Activated CD8-positive, alpha-beta memory T cell treated with anti-CD3 and anti-CD28 coated beads for 4 hours (primary cell): Measurements from ENCODE around the gene MIEF1.
A peak's percentile ranks its signal among the peaks of the same experiment; 100 is the strongest.

ENCODE experiments used
- DNase-seq, 2 donors: peaks; one replicate each; pipeline ENCODE4 v3.0.0-alpha.2; 2020; ENCODE audit warnings: low read depth in 2 of 2

MIEF1 gene

GRCh38 chr22:39528681-39529486 is 26.8 kb downstream of the MIEF1 start:
- peak; percentile 72 to 78 for DNase-seq

GRCh38 chr22:39529487-39529851 is 27.4 kb downstream of the MIEF1 start:
- DNase-seq = no peak

DNA sequence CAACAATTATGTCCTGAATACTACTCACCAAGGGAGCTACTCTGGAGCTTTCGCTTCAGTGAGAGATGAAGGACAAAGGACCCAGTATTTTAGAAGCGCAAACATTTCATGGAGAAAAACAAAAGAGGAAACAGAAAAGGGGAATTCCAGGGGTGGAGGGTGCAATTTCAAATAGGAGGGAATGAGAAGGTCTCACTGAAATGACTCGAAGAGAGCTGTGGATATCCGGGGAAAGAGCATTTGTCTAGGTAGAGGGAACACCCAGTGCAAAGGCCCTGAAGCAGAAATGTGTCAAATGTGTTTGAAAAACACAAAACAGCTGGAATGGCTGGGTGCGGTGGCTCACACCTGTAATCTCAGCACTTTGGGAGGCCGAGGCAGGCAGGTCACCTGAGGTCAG is 28.0 kb downstream of the MIEF1 start:
- no peak for DNase-seq

DNA sequence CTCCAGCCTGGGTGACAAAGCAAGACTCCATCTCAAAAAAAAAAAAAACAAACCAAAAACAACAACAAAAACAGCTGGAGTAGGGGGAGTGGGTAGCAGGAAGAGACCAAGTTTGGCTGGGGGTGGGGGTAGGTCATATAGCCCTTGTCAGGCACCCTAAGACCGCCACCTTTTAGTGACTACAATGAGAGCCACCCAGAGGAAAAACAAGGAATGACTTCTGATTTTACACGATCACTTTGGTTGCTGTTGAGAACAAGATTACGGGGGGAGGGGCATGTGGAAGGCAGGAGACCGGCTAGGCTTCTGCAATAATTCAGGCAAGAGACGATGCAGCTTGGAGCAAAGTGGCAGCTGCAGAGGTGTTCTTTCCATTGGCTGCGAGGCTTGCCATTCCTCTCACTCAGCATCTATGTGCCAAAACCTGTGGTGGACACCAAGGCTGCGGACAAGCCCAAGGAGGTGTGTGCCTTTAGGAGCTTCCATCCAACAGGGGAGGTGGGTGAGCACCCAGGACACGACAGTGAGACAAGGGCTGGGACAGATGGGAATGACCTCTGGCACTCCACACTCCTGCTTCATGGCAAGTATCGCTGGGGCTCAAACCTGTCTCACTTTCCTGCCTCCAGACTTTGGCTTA is 28.7 kb downstream of the MIEF1 start:
- no peak for DNase-seq

DNA sequence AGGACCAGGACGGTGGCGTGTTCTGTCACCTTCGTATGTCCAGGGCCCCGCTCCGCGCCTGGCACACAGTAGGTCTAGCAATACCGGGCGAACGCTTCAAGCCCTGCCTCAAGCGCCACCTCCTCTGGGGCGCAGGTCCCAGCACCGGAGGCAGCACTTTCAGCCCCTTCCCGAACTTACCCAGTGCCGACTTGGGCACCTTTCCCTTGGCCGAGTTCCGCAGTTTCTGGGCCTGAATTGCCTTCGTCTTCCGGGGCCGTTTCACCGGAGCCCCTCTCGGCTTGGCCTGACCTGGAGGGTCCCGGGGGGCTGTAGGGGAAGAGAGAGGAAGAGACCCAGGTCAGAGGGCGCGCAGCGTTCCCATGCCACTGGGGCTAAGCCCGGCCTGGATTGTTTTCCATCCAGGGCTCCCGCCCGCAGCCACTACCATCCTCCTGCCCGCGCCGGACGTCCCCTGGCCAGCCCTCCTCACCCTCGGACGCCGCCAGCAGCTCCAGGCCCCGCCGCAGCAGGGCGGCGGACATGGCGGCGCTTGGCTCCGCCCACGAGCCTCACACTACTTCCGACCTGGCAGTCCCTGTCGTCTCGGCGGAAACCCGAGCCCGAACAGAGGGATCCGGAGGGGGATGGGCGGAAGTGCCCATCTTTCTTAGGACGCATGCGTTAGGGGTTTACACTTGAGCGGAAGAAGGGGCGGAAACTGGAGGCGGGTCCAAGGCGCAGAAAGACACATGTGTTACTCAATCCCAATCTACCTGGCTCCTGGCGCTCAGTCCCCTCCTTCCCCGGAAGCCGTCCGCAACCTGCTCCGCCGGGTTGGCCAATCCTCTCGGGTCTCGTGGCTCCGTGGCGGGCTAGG is 30.4 kb downstream of the MIEF1 start, which contains the start of gene RPS19BP1:
Gene RPS19BP1 (minus strand): TSS at position 534 of the 859 bp plus-strand sequence. CDS start 10 bp downstream, at position 524.
- peak; percentile 98 to 99 for DNase-seq

DNA sequence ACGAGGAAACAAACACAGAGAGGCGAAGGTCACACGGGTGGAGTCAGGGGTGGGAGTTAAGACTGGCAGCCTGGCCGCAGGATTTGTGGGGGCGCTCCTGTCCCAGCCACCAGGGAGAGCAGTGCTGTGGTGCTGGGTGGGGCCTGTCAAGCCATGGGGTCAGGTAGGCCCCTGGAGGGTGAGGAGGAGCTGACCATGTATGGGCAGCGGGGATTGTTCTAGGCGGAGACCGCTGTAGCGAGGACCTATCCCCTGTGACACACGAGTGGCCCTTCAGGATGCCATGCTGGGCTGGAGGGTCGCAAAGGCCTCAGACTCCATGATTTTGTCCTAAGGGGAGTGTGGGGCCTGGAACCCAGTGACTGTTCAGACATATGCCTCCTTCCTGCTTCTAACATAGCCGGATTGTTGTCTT is 32.0 kb downstream of the MIEF1 start:
- no peak for DNase-seq

- peak; percentile 57 for DNase-seq
Measured at GRCh38 chr22:39534591-39535356, 32.7 kb downstream of the MIEF1 start.

GRCh38 chr22:39535357-39535725 is 33.3 kb downstream of the MIEF1 start:
- DNase-seq = no peak

DNA sequence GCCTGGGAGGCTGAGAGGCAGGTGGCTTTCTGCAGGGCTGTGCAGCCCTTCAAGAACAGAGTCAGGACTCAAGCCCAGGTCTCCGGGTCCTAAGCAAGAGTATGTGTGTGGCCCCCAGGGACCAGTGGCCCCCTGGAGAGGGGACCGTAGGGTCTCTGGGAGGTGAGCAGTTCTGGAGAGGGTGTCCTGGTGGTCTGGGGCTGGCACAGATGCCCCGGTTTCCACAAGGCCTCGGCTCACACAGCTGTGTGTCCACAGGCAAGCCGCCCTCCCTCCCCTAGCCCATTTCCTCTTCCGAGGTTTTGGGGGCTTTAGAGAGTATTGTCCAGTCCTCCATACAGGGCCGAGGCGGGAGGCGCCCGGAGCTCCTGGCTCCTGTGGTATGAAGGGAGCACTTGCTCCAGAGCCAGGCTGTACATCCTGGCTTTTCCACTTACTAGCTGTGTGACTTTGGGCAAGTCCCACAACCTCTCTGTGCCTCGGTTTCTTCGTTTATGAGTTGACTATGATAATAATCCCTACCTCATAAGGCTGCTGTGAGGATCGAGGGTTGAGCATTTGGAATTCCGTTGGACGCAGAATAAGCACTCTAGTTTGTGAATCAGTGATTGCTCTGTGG is 33.9 kb downstream of the MIEF1 start:
- no peak for DNase-seq

DNA sequence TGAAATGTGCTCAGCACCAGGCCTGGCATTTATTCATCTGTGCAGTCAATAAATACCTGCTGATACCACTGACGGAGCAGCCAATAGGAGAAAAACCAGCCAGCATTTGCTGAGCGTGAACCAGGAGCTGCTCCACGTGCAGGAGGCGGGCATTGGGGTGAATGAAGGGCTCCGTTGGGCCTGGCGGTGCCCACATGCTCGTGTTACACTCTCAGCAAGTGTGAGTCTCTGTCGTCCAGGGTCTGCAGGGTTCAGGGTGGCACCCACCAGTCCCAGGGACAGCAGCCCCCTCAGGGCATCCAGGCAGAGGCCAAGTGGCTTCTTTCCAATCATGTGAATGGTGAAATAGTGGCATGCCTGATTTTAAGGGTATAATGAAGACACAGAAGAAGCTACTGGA is 34.6 kb downstream of the MIEF1 start:
- no peak for DNase-seq

GRCh38 chr22:39537975-39538374 is 35.9 kb downstream of the MIEF1 start:
- DNase-seq = no peak

GRCh38 chr22:39543095-39543494 is 41.0 kb downstream of the MIEF1 start:
- DNase-seq = no peak

DNA sequence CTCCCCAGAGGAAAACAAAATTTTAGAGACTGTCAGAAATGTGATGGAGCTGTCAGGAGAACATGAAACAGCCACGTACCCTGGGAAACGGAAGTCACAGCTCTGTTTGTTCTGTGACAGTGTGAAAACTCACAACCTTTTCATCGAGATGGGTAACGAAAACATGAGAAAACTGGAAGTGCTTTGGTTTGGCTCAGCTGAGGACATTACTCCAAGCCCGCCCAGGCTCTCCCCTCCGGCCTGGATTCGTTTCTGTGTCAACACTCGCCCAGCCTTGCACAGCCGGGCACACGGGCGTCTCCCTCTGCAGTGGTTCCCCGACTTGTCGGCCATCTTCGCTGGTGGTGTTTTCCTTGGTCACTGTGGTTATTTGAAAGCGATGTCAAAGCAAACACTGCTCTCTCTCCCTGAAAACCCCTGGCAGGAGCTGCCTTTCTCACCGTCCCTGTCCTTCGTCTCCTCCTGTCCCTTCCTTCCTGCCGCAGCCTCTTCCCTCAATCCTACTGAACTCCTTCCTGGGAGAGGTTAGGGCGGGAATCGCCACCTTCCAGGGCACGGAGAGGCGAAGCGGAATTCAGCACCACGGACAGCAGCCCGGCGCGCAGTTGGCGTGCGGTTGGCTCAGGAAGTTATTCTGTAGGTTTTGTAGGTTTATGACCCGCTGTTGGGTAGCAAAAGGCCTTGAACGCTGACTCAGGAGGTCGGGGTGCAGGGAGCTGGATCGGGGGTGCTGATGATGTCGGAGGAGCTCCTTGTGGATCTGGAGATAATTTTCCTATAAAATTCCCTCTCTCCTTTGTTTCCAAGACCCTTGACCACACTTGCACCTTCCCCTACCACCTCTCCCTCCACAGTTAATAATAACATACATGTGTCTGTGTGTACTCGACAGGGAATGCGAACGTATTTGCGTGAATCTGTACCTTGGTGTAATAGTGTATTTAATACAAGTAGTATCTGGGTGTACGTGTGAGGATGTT is 43.6 kb downstream of the MIEF1 start:
- DNase-seq = peak in 1 of 2 donors; percentile 36

DNA sequence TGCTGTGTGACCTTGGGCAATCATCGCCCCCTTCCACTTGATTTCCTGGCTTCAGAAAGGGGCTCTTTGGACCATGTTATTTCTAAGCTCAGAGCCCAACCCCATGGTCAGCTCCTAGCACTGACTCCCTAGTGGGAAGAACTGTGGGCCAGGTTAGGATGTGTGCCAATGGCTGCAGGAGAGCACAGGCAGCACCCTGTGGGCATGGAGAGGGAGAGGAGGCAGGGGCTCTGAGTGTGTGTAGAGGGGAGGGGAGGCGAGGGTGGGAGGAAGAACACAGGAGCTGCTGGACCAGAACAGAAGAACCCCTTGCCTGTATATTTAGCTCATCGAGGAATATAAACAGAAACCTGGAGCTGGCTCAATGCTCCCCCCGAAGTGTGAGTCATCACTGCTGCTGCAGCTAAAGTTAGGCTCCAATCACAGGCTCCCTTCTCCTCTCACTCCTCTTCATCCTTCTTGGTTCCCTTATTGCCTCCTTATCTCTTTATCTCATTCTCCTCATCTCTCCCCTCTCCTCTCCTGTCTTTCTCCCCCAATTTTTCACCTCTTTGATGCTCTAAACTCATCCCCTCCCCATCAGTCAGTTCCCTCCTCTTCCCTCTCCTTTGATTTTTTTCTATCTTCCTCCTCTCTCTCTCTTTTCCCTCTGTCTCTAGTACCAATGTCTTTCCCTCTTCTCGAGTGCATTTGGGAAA is 44.9 kb downstream of the MIEF1 start:
- no peak for DNase-seq

GRCh38 chr22:39547587-39547947 is 45.5 kb downstream of the MIEF1 start:
- DNase-seq = no peak

DNA sequence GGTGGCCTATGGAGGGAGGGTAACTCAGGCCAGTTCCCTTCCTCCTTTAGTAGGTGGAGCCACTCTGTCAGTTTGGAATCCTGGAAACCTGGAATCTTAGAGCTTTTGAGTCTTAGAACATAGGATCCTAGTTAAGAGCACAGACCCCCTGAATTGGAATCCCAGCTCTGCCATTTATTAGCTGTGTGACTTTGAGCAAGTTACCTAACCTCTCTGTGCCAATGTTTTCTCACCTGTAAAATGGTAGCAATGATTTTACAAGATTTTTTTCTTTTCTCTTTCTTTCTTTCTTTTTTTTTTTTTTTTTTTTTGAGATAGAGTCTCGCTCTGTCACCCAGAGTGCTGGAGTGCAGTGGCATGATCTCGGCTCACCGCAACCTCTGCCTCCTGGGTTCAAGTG is 51.3 kb downstream of the MIEF1 start:
- DNase-seq = no peak

DNA sequence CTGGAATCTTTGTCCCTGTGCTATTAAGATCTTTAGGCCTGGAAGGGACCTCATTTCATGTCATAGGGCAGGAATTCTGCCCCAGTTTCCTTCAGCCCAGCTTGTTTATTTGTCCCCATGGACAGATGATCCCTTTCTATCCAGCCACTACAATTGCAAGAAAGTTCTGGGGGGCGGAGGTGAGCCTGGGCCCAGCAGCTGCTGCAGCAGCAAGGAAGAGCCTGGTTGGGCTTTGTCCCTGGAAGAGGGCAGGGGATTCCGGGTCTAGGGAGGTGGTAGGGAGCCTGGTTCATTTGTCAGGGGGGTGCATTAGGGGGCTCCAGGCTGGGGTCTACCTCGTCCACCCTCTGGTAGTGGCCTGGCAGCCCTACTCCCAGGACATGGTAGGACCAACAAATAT is 52.1 kb downstream of the MIEF1 start:
- DNase-seq = no peak

GRCh38 chr22:39556970-39557841 is 55.1 kb downstream of the MIEF1 start:
- DNase-seq = no peak
